ENCODE measurements around the gene LTBP2.
"Not testable (repeated sequence)": the region's sequence is repeated elsewhere in the genome, so short reads cannot be mapped to it uniquely, and the experiment has no call there.

Gene LTBP2

DNA sequence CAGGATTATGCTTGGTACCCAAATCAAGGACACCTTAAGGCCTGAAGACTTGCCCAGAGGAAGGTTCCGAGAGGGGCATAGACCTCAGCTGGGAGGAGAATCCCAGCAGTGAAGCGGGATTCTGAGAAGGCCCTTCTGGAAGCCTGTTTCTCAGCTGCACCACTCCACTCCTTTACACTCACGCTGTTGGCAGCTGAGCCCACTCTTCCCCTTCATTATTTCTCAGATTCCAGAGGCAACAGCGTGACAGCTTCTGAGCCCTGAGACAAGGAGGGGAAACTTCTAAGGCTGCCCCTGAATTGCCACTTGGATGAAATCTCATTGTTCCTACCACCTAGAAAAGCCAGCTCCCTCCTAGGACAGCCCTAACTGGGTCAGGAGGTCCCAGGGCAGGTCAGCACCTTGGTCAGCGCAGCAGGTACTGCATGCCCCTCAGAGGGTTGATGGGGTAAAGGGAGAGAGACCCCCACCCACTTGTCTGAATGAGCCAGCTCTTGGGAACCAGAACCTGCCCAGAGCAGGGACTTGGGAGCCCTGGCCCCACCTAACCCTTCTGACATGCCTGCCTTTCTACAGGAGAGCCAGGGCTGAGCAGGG lies 64.6 kb downstream of the LTBP2 start:
- DNase-seq = no peak

DNA sequence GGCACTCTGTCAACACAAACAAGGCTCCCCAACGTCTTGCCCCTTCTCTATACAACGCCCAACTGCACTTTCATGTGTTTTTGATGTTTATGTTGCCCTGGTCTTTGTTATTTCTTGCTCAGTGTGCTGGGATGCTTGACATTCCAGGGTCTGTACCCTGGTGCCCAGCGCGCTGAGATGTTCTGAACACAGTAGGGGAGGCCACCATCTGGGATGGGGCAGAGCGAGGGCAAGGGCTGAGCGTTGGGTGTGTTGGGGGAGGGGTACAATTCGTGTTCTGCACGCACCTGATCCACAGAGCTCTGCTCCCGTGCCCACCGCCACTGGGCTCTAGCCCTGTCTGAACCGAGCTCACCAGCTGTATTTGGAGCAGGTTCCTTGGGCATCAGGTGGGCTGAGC lies 65.6 kb downstream of the LTBP2 start:
- no peak for DNase-seq

DNA sequence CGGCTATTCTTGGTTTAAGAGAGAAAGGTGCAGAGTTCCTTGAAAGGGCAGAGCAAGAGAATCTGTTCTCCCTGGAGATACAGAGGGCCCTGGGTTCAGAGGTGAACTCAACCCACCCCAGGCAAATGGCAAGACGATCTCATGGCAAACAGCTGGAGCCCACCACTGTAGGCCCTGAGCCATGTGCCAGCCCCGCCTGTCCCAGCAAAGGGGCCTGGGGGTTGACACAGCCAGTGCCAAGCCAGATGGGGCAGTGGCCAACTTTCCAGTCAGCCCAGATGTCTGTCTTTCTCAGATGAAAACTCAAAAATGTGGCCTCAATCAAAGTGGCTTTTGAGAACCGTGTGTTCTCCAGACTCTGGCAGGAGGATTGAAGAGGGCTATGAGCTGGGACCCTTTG lies 66.7 kb downstream of the LTBP2 start:
- no peak for DNase-seq

DNA sequence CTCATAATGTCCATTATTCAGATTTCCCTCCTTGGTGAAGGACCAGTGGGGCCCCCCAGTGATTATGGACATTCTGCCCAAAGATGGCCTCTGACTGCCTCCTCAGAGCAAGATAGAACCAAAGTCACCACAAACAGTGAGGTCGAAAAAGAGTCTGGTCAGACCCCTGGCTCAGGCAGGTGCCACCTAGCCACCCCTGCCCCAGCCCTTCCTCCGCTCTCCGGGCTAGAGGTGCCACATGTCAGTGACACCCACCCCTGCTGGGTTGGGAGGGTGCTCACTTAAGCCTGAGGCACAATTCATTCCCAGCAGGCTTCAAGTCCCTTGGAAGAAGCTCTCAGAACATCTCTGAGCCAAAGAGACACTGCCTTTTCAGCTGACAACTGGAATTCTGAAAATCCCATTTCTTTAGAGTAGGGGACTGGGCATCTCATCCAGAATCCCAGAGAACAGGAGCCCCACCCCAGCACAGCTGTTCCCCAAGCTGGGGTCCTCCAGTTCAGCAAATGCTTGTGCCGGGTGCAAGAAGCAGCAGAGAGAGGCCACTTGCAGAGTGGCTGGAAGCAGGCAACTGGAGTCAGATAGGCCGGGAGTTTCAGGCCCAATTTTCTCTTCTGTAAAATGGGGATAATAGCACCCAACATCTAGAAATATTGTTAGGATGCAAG lies 68.1 kb downstream of the LTBP2 start:
- no peak for DNase-seq

DNA sequence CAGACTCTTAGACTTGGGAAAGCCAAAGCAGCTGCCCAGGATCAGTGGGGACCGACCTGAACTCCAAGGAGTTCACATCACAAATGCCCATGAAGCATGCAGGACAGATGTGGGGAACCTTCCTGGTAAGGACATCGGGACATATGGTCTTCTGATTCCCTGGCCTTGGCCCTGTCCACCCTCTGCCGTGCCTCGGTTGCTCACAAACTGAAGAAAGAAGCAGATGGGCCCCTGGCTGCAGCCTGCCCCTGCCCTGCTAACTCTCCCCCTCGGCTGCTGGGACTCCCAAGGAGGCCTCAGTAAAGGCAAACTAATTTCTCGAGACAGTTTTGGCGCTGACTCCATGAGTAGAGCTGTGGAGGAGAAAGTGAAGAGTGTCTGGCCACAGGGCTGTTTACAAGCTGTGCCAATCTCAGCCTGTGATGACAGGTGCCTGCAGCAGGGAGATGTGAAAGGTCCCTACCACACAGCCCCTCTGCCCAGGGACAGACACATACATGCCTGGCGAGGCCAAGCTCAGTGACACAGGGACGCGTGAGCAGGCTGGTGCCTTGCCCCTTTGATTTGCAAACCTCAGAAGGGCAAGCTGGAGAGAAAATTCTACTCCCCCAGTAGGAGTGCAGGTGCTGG lies 69.9 kb downstream of the LTBP2 start:
- no peak for DNase-seq

DNA sequence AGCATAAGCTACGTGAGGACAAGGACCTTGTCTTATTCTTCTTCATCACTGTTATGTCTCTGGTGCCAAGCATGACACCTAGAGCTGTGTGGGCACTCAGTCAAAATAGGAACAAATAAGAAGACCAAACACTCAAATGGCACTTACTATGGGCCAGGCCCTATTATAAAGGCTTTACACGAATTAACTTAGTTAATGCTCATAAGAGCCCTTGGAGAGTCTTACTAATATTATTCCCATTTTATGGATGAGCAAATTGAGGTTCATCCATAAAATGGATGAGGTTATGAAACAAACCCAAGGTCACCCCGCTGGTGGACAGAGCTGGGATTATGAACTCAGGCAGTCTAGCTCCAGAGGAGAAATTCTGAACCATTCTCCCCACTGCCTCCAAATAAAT lies 70.8 kb downstream of the LTBP2 start:
- DNase-seq = no peak

DNA sequence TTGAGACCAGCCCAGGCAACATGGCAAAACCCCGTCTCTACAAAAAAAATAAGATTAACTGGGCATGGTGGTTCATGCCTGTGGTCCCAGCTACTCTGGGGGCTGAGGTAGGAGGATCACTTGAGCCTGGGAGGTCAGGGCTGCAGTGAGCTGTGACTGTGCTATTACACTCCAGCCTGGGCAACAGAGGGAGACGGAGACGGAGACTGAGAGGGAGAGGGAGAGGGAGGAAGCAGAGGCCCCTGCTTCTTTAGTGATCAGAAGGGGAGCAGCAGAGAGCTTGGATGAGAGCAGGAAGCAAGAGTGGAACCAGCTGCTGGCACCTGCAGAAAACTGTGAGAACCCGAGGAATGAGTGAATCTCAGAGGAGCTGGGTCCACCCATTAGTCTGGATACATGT lies 72.5 kb downstream of the LTBP2 start:
- DNase-seq = no peak

DNA sequence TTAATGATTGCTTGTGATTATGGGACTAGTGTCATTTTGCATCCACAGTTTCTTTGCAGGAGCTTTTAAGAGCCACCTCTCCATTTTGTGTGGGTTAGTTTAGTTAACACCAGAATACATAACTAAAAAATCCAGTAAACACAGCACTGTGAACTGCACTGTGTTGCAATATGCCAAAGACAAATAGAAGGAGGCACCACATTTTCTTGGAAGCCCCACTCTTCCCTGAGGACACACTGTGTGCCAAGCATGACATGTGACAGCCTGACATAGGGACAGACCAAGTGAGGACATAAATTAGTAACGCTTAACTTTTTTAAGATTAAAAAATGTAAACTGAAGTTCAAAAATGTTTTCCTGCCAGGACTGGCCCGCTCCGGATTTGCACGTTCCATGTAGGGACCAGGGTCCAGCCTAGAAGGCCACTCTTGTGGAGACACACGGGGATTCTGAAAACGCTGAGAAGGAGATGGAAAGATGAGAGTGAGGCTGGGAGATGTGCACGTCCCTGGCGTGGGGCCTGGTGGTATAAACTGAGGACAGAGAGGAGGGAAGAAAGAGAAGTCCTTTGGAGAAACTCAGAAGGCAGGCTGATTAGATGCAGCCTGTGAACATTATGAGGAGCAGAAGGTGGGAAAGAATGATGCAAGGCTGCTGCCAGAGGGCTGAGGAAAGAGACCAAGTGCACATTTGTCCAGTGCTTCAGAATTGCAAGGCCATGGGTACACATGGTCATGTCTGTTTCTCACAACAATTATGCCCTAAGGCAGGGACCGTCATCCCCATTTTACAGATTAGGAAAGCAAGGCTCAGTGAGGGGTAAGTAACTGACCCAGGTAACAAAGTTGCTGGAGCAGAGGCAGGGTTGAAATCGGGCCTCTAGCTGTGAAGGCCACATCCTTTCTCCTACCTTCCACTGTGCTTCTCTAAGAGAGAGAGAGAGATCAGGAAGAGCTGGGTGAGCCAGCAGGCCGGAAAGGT lies 73.3 kb downstream of the LTBP2 start:
- no peak for DNase-seq

DNA sequence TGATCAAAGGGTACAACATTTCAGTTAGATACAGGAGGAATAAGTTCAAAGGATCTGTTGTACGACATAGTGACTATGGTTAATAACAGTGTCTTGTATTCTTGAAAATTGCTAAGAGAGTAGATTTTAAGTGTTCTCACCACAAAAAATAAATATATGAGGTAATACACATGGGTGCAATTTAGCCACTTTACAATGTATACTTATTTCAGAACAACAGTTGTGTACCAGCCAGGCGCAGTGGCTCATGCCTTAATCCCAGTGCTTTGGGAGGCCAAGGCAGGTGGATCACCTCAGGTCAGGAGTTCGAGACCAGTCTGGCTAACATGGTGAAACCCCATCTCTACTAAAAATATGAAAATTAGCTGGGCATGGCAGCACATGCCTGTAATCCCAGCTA lies 75.7 kb downstream of the LTBP2 start:
- not testable (repeated sequence) for DNase-seq

DNA sequence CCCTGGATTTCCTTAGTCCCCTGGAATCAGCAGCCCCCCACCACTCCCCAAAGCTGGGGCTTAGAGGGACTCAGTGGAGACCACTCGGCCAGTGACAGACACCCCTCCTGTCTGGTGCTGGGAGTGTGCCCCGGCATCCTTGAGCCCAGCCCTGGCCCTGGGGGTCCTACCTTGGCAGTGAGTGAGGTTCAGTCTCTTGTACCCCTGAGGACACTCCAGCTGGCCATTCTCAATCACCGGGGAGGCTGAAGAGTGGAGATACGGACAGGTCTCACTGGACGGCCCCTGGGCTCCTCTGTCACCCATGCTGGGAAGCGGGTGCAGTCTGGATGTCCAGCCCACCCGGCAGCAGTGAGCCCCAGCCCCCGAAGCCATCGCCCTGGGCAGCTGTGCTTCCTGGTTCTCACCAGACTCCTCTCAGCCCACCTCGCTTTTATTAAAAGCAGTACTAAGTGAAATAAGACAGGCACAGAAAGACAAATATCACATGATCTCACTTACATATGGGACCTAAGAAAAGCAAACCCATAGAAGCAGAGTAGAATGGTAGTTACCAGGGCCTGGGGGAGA lies 76.2 kb downstream of the LTBP2 start:
- DNase-seq = no peak

DNA sequence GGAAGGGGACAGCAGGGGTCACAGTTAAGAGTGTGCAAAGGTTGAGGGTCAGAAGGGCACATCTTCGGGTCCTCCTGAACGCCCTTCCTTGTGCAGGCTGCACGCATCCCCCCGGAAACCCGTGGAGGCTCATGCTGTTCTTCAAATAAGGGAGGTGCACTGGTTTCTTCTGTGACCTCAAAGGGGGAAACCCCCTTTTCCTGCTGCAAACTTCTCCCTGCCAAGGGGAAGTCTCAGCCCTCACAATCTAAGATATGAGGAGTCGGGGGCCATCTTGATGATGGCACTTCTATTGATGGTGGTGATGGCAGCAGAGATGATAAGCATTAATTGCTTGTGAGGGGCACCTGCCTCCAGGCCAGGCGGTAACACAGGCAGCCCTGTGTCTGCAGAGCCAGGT lies 78.5 kb downstream of the LTBP2 start:
- no peak for DNase-seq

DNA sequence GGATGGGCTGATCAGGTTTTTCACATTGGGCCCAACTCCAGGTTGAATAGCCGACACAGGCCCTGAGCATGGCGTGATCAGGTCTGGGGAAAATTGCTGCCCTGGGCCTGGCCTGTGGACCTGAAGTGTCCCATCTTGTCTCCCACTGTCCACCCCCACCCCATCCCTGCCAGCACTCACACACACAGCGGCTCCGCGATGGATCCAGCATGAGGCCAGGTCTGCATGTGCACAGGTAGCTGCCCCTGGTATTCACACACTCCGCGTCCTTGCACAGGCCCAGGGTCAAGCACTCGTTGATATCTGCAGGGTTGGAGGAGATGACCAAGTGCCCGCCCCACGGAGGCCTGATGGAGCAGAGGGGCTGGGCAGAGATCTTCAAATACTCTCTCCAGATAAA lies 79.8 kb downstream of the LTBP2 start:
- no peak for DNase-seq

DNA sequence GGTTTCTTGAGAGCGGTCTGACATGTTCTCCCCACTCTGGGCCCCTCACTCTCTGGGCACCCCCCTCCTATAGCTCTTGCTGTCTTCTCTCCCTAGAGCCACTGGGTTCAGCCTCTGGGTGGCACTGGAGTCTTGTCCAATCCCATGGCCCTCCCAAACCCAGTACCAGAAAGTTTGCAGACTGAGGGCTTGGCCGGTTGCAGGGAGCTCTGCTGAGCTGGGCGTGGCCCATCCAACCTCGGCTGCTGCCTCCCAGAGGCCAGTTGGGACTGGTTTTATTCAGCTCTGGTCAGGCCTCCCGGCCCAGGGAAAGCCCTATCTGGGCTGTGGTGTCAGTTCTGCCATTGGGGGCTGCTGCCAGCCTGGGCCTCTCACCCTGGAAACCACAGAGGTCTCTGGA lies 80.6 kb downstream of the LTBP2 start:
- DNase-seq = no peak

DNA sequence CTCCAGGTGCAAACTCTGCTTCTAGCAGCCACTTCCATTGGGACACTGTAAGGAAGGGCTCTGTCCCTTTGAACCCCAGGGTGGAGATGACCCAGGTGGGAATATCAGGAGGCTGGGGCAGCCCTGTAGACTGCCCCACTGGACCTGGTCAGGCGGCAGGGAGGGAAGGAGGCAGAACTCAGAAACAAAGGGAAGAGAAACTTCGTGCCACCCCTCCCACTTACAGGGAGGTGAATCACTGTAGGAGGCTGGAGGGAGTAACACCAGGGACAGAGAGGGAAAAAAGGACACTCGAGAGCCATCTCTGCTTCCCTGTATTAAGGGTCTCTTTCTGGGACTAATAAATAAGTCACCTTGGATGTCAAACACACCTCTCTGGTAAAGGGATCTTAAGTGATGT lies 81.0 kb downstream of the LTBP2 start:
- DNase-seq = no peak

DNA sequence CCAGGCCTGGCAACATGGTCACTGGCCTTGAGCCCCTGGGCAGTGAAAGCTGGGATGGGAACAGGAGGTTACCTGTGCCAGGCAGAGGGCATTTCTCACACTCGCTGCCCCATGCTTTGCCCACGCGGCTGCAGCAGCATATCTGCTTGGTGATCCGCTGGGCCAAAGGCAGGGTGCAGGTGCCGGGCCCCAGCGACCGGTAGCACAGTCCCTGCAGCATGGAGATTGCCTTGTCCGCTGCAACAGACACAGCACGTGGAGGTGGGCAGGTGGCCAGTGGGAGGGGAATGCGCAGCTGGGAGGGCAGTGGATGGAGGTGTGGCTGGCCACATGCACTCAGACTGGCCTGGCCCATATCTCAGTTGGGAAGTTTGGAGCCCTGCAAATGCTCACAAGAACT lies 83.2 kb downstream of the LTBP2 start:
- DNase-seq = no peak

DNA sequence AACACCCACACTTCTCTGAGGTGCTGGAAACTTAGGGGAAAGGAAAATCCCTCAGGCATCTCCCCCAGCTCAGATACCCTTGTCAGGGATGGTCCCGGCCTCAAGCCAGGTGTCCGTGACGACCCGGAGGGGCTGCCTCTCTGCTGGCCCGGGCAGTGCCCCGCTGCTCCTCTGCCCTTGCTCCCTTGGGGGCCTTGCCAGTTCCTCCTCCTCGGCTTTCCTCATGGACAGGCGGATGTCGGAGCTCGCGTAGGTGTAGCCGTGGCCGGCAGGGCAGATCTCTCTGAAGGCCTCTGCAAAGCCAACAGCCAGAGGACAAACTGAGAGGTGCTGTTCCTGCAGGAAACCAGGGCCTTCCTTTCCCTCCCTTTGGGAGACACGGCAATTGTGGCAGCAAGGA lies 83.6 kb downstream of the LTBP2 start:
- DNase-seq = no peak

DNA sequence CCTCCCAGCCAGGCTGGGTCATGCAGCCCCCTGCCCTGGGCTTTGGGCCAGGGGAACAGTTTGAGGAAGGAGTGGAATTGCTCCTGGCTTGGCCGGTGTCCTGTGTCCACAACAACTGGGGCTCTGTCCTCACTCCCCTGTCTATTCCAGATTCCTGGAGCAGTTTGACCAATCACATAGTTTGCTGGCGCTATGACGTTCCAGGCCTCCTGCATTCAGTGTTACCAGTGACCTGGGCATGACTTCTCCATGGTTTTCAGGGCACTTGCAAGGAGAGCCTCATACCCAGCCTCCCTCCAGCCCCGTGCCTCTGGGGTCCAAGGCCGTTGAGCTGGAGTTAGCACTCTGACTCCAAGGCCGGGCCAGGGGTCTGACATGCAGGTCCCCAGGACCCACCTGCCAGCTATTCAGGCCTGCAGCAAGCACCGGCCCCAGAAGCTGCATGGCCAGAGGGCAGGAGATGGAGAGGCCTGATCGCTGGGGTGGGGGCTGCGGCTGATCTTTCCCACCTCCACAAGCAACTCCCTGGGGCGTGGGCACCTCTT lies 84.2 kb downstream of the LTBP2 start:
- no peak for DNase-seq

DNA sequence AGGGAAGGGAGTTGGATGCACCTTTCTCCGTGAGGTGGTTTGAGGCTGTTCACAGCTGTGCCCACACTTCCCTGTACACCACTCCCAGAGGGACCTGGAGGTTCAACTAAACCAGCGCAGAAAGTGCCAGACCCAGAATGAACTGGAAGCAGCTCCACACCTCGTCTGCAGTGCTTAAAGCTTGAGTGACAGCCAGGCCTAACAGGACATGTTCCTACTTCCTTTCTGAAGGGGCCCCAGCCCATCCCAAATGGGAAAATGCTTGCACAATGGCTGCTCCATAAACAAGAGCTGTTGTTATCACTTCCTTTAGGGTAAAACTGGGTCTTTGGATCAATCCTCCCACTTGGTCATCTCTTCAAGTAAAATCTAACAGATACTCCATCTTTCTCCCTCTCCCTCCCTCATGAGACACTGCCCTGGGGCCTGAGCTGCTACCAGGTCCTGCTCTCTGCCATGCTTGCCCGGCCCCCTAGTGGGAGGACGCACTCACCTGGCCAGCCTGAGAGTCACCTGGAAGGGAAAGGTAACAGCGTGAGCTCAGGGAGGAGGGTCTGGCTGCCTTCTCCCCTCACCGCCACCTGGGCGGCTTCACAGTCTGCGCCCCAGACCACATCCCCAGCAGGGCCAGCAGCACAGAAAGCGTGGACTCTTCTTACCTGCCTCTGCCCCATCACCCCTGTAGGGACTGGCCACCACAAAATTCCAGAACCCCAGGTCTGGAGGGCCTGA lies 85.0 kb downstream of the LTBP2 start:
- no peak for DNase-seq

DNA sequence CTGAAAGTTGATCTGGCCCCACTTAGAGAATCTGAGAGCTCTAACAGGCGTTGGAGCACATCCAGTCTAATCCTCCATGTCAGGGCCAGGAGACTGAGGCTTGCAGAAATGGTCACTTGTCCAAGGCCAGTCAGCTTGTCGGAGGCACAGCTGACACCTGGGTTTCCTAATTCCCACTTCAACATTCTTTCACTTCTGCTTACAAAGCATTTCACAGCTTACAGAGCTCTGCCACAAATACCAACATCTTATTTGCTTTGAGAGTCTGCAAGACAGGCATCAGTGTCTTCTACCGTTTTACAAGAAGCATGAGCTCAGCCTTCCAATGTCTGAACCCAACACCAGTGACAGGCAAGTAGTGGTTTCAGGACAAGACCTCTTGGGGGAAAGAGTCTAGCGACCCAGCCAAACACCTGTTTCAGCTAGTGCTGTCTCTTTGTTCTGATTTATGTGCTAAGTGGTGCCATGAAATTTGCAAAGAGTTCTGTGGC lies 86.6 kb downstream of the LTBP2 start:
- no peak for DNase-seq

DNA sequence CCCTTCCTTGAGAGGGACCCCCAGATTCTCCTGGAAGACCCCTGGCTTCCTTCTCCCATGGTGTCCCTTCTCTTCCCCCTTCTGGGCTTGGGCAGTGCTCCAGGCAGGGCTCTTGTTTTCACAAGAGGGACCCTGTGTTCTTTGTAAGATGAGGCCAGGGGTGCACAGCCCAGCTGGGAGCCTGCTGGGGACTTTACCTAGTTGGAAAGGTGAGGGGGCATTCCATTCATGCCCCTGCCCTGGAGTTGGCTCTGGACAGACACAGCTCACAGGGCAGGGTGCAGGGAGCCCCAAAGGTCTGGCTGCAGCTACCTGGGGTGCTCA lies 87.3 kb downstream of the LTBP2 start:
- DNase-seq = no peak

DNA sequence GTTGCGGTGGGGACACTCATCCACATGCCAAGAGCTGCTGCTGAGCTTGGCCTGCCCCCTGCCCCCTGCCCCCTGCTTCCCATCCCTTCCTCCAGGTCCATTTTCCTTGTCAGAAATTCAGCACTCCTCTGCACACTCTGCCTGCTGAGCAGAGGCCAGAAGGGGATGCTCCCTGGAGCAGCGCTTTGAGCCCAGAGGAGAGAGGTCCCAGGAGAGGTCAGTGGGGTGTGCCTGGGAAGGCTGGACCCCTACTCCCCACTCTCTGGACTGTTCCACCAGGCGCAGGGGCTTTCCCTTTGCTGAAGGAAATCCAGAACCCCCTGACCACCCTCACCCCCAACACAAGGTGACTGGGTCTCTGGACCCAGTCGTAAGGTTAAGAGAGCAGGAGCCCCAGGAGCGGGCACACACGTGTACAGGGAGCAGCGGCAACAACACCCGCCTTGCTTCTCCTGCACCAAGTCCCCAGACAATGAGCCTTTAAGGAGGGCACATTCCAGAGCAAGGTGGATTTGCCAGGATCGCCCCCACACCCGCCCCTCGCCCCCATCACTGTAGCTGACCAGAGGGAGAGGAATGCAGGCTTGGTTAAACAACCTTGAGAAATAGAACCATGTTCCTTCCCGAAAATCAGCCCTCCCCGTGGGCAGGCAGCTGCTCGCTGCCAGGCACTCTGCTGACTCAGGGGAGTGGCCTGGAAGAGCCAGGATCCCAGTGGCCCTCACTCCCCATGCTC lies 87.8 kb downstream of the LTBP2 start:
- DNase-seq = no peak

All from NCI-H2107 (cell line).